NT2/D1 (cell line): Measurements from ENCODE around the gene PLTP.

Experiments
- DNase-seq: peaks from one replicate; pipeline ENCODE4 v3.0.0-alpha.2; 2011; ENCODE audit warnings: low read depth, low spot score
- H3K27me3 ChIP-seq: 2 replicates; pipeline ENCODE4 v1.6.0; 2011; ENCODE audit warnings: mild to moderate bottlenecking; ENCODE audit not compliant: insufficient read length, insufficient read depth
- H3K36me3 ChIP-seq: 2 replicates; pipeline ENCODE4 v1.6.1; 2011; ENCODE audit warnings: mild to moderate bottlenecking, low read length, mixed read lengths; ENCODE audit not compliant: insufficient read depth, insufficient read length
- H3K4me1 ChIP-seq: 2 replicates; pipeline ENCODE4 v1.5.1; 2011; ENCODE audit not compliant: insufficient read depth, insufficient read length
- H3K4me3 ChIP-seq: 2 replicates; pipeline ENCODE4 v1.5.1; 2011; ENCODE audit warnings: low read depth; ENCODE audit not compliant: insufficient read length
- H3K9ac ChIP-seq: 2 replicates; pipeline ENCODE4 v1.6.0; 2011; ENCODE audit warnings: low read depth; ENCODE audit not compliant: insufficient read length
- H3K9me3 ChIP-seq: 2 replicates; pipeline ENCODE4 v1.5.1; 2011; ENCODE audit warnings: mild to moderate bottlenecking, low read length; ENCODE audit not compliant: insufficient read depth
- SUZ12 ChIP-seq: IDR thresholded peaks from 2 replicates; pipeline ENCODE4 v1.6.1; 2011; ENCODE audit not compliant: insufficient read length, insufficient read depth; ENCODE audit errors: extremely low read depth
- YY1 ChIP-seq: IDR thresholded peaks from 2 replicates; pipeline ENCODE4 v1.6.1; 2011; ENCODE audit not compliant: insufficient read length, insufficient read depth
- ZNF274 ChIP-seq: IDR thresholded peaks from 2 replicates; pipeline ENCODE4 v1.6.1; 2011; ENCODE audit warnings: mild to moderate bottlenecking, low read depth, low read length

PLTP gene

DNA sequence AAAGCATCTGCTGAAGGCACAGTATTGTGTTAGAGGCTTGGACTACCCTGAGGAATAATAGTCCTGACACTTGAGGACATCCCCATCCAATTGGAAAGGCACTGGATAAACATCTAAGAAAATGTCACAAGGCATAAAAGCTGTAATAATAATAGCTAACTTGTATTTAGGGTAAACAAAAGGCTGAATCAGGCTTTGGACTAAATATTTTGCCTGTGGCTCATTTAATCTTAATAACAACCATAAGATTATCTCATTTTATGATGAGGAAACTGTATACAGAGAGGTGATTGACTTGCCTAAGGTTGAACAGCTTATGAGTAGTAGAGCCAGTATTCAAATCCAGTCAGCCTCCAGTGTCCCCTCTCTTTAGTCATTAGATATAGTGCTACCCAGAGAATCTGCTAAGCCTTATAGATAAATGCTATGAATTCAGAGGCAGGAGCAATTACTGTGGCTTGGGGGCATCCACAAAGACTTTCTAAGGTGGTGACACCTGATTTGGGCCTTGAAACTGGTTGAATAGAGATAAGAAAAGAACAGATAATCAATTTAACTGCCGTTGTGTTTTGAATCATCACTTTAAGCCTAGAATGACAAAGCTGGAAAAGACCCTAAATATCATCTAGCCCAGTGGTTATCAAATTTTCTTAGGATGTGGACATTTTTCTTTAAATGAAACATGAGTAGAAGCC is 38.4 kb downstream of the PLTP start:
- TF ChIP-seq SUZ12 (no peak), YY1 (no peak), ZNF274 (no peak)
- H3K36me3 ChIP-seq, result peaks cover 17% of the 10 kb centered on the region
- H3K4me1 ChIP-seq, result peaks cover 7% of the 10 kb centered on the region
- no peak overlapping the region for H3K9ac ChIP-seq
- DNase-seq, result no peak
- no peaks in the 10 kb centered on the region for H3K9me3 ChIP-seq
- H3K4me3 ChIP-seq, result no peak overlapping the region
- no peaks in the 10 kb centered on the region for H3K27me3 ChIP-seq

DNA sequence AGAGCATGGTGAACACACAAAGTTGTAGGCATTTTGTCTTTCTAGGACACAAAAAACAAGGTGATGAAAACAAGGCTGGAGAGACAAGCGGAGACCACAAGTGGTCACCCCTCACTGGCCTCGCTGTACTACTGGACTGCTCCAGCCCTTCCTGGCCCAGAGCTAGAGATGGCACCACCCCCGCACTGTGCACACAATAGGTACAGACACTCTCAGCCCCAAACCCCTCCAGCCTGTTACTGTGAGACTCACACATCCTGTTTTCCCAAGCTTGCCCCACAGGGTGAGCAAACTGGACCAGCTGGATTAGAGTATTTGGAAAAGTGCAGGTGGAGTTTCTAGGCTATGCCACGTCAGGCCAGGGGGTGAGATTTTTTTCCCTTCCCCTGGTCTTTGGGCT is 39.3 kb downstream of the PLTP start:
- H3K4me3 ChIP-seq, result no peak overlapping the region
- no peak for TF ChIP-seq ZNF274
- TF ChIP-seq SUZ12, result no peak
- TF ChIP-seq YY1, result no peak
- no peaks in the 10 kb centered on the region for H3K9me3 ChIP-seq
- no peaks in the 10 kb centered on the region for H3K4me1 ChIP-seq
- DNase-seq, result no peak
- H3K27me3 ChIP-seq, result no peaks in the 10 kb centered on the region
- no peak overlapping the region for H3K9ac ChIP-seq
- peaks cover 11% of the 10 kb centered on the region for H3K36me3 ChIP-seq

DNA sequence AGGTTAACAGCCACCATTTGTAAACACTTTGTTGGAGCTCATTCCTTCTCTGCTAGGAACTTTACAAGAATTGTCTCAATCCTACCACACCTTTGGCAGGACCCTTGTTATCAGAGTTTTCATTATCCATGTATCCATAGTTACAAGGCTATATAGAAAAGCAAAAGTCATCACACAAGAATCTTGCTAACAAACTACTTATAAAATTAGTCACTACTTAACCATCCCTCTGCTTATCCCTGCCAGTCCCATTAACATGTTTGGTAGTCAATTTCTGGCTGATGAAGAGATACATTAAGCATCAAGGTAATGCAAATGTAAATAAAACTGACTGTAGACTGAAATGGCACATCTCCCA is 44.2 kb downstream of the PLTP start:
- H3K4me1 ChIP-seq, result no peaks in the 10 kb centered on the region
- no peaks in the 10 kb centered on the region for H3K27me3 ChIP-seq
- no peaks in the 10 kb centered on the region for H3K36me3 ChIP-seq
- no peak for TF ChIP-seq ZNF274
- no peak for TF ChIP-seq SUZ12
- no peak for TF ChIP-seq YY1
- H3K9me3 ChIP-seq, result no peaks in the 10 kb centered on the region
- no peak overlapping the region for H3K9ac ChIP-seq
- H3K4me3 ChIP-seq, result no peak overlapping the region
- DNase-seq, result no peak

DNA sequence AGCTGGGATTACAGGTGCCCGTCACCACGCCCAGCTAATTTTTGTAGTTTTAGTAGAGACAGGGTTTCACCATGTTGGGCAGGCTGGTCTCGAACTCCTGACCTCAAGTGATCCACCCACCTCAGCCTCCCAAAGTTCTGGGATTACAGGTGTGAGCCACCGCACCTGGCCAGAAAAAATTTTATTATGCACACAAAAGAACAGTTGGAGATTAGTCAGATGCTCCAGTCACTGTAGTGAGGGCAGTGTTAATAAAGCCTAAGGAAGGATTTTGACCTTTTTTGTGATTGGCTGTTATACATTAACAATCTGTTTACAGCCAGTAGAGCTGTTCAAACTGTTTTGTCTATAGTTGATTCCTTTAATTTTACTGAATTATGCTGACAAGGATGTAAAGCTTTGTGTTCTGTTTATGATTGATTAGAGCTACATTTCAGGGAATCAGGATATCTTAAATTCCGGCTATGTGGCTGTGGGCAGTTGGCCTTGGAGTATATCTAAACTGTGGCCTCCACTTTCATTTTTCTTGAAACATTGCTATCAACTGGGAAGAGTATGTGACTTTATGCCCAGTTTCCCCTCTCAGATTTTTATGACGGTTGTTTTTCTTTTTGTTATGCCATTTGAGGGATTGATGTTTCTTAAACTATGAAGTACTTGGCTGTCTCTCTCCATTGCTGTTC is 44.7 kb downstream of the PLTP start:
- DNase-seq, result no peak
- TF ChIP-seq ZNF274 (no peak), SUZ12 (no peak), YY1 (no peak)
- Histone ChIP-seq H3K9me3 (no peaks in the 10 kb centered on the region), H3K4me1 (no peaks in the 10 kb centered on the region), H3K9ac (no peak overlapping the region), H3K4me3 (no peak overlapping the region), H3K27me3 (no peaks in the 10 kb centered on the region), H3K36me3 (no peaks in the 10 kb centered on the region)

DNA sequence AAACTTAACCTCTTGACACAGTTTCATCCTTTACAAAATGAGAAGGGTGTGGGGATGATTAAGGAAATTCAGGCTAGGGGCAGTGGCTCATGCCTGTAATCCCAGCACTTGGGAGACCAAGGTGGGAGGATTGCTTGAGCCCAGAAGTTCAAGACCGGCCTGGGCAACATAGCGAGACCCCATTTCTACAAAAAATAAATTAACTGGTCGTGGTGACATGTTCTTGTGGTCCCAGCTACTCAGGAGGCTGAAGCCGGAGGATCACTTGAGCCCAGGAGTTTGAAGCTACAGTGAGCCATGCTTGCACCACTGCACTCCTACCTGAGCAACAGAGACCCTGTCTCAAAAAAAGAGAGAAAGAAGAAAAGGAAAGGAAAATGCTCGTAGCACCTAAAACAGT is 45.5 kb downstream of the PLTP start:
- no peak for DNase-seq
- H3K4me3 ChIP-seq, result no peak overlapping the region
- no peak overlapping the region for H3K9ac ChIP-seq
- no peaks in the 10 kb centered on the region for H3K36me3 ChIP-seq
- no peaks in the 10 kb centered on the region for H3K9me3 ChIP-seq
- H3K27me3 ChIP-seq, result no peaks in the 10 kb centered on the region
- H3K4me1 ChIP-seq, result no peaks in the 10 kb centered on the region
- TF ChIP-seq ZNF274 (no peak), SUZ12 (no peak), YY1 (no peak)

DNA sequence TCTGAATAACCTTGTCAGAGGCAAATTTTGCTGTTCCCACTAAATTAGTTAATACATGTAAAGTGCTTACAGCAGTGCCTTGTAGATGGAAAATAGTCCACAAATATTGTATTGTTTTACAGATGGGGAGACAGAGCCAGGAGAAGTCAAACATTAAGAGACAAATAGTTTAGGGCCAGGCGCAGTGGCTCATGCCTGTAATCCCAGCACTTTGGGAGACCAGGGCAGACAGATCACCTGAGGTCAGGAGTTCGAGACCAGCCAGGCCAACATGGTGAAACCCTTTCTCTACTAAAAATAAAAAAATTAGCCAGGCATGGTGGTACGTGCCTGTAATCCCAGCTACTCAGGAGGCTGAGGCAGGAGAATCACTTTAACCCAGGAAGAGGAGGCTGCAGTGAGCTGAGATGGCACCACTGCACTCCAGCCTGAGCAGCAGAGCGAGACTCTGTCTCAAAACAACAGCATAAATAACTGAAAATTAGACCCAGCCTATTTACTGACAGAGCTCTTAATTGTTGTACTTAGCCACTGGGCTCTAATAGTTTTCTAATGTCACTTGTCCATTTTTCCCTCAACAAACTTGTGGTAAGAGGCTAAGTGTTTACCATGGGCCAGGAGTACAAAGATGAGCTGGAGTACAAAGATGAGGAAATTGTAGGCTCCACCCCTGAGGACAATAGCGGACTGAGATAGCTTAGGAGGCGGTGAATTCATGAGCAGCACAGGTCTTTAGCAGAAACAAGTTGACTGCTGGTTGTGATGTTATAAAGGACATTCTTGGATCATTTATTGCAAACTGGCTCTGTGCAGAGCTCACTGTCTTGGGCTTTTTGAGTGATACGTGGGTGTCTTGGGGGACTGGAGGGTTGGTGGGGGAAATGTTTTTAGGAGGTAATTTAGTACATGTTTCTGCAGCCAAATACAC is 48.1 kb downstream of the PLTP start:
- Histone ChIP-seq H3K4me1 (no peaks in the 10 kb centered on the region), H3K36me3 (no peaks in the 10 kb centered on the region), H3K27me3 (no peaks in the 10 kb centered on the region), H3K9ac (no peak overlapping the region), H3K9me3 (no peaks in the 10 kb centered on the region), H3K4me3 (no peak overlapping the region)
- DNase-seq, result no peak
- TF ChIP-seq ZNF274, result no peak
- no peak for TF ChIP-seq YY1
- no peak for TF ChIP-seq SUZ12
